Coronary artery (tissue), 2 donors: ENCODE data around the gene TTC36.

ENCODE experiments used
- DNase-seq: peaks from one replicate; pipeline ENCODE4 v3.0.0-alpha.2; 2017; ENCODE audit warnings: low spot score
- H3K27ac ChIP-seq, 2 donors: fragments of 200-600 bp; sonication (generic); one replicate each; pipeline ENCODE4 v1.5.1; 2016 to 2019
- H3K4me3 ChIP-seq: fragments of 200-600 bp; sonication (generic); 2 replicates; pipeline ENCODE4 v1.5.1; 2016; ENCODE audit warnings: mild to moderate bottlenecking, moderate library complexity
- CTCF ChIP-seq: fragments of 200-600 bp; sonication (generic); IDR thresholded peaks from one replicate; pipeline ENCODE4 v1.5.1; 2019; ENCODE audit warnings: antibody characterized with exemption

Gene TTC36

DNA sequence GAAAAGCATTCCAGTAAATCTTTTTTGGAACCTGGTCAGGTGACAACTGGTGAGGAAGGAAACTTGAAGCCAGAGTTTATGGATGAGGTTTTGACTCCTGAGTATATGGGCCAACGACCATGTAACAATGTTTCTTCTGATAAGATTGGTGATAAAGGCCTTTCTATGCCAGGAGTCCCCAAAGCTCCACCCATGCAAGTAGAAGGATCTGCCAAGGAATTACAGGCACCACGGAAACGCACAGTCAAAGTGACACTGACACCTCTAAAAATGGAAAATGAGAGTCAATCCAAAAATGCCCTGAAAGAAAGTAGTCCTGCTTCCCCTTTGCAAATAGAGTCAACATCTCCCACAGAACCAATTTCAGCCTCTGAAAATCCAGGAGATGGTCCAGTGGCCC, 24.1 kb upstream of the TTC36 start:
- no peak overlapping the region for H3K27ac ChIP-seq

GRCh38 chr11:118511601-118512000, 15.7 kb upstream of the TTC36 start:
- no peak overlapping the region for H3K27ac ChIP-seq
- no peak for TF ChIP-seq CTCF
- DNase-seq = no peak
- no peak overlapping the region for H3K4me3 ChIP-seq

More for the DNA sequence above, 24.1 kb upstream of the TTC36 start:
- H3K4me3 ChIP-seq = no peak overlapping the region
- no peak for DNase-seq
- TF ChIP-seq CTCF = no peak

- Histone ChIP-seq H3K27ac (no peak overlapping the region), H3K4me3 (no peak overlapping the region)
- no peak for DNase-seq
- TF ChIP-seq CTCF = no peak
These were observed 13.2 kb upstream of the TTC36 start for GRCh38 chr11:118514103-118514502.

- Histone ChIP-seq H3K27ac (no peak overlapping the region), H3K4me3 (no peak overlapping the region)
- no peak for DNase-seq
- TF ChIP-seq CTCF = no peak
These were observed 7.7 kb upstream of the TTC36 start for GRCh38 chr11:118519549-118519948.

DNA sequence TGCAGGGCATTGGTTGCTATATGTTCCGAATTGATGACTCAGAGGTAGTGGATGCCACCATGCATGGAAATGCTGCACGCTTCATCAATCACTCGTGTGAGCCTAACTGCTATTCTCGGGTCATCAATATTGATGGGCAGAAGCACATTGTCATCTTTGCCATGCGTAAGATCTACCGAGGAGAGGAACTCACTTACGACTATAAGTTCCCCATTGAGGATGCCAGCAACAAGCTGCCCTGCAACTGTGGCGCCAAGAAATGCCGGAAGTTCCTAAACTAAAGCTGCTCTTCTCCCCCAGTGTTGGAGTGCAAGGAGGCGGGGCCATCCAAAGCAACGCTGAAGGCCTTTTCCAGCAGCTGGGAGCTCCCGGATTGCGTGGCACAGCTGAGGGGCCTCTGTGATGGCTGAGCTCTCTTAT, 5.4 kb upstream of the TTC36 start:
- Histone ChIP-seq H3K27ac (no peak overlapping the region), H3K4me3 (no peak overlapping the region)
- no peak for DNase-seq
- no peak for TF ChIP-seq CTCF

DNA sequence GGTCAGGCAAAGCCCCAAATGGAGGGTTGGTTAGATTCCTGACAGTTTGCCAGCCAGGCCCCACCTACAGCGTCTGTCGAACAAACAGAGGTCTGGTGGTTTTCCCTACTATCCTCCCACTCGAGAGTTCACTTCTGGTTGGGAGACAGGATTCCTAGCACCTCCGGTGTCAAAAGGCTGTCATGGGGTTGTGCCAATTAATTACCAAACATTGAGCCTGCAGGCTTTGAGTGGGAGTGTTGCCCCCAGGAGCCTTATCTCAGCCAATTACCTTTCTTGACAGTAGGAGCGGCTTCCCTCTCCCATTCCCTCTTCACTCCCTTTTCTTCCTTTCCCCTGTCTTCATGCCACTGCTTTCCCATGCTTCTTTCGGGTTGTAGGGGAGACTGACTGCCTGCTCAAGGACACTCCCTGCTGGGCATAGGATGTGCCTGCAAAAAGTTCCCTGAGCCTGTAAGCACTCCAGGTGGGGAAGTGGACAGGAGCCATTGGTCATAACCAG, 4.7 kb upstream of the TTC36 start:
- H3K27ac ChIP-seq = no peak overlapping the region
- no peak for TF ChIP-seq CTCF
- DNase-seq = no peak
- no peak overlapping the region for H3K4me3 ChIP-seq

- no peak overlapping the region for H3K4me3 ChIP-seq
- no peak for TF ChIP-seq CTCF
- no peak for DNase-seq
- no peak overlapping the region for H3K27ac ChIP-seq
These were observed 2.9 kb upstream of the TTC36 start for GRCh38 chr11:118524356-118524755.
